SH-SY5Y (cell line): ENCODE measurements around the gene C11orf52.

Source experiments
- GATA2 ChIP-seq: IDR thresholded peaks from 2 replicates; pipeline ENCODE4 v1.6.1; 2011; ENCODE audit warnings: mild to moderate bottlenecking, low read depth, low read length
- GATA3 ChIP-seq: IDR thresholded peaks from 2 replicates; pipeline ENCODE4 v1.6.1; 2011; ENCODE audit warnings: low read depth, mild to moderate bottlenecking, low read length, moderate library complexity

DNA sequence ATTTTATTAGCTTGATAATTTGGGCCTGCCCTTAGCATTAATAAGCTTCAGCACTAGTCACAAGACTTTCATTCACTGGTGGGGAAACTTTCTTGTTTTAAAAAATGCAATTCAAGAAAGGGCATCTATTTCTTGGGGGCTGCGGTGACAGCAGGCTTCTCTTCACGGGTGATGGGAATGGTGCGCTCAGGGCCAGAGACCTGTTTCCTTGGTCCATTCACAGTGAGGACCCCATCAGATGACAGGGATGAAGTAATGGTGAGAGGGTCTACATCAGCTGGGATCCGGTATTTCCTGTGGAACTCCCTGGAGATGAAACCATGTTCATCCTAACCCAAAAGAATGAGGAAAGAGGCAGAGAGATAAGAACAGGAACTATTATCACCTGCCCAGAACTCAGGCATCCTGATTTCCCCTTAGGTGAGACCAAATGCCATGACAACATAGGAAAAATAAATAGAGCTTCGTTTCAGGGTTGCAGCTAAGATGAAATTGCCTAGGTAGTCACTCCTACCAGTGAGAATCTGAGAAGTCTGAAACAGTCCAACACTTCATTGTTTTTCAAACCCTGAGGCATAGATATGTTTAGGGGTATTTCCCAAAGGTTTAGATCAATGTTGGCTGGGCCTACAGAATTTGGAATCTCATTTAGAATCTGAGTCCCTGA lies 9.9 kb upstream of the C11orf52 start:
- TF ChIP-seq GATA3 (no peak), GATA2 (no peak)
